Measurements from ENCODE around the gene B4GALT6.

The B4GALT6 gene

DNA sequence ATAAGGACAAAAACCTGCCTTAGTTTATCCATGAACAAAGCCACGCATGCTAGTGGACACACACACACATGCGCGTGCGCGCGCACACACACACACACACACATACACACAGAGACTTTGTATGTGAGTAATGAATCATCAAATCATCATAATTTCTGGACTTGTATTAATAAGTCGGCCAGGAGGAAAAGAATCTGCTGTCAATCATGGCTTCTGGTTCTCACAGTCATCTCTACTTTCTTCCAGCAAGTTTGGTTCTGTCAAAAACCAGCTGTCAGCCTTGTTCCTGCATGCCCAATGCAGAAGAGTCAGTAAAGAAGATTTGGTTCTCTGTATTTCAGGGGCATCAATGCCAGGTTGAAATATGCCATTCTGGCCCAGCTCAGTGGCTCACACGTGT is 93.8 kb downstream of the B4GALT6 start:
- DNase-seq, result no peak

- no peak for DNase-seq
Observed at GRCh38 chr18:31587529-31587928, 96.9 kb downstream of the B4GALT6 start.

DNA sequence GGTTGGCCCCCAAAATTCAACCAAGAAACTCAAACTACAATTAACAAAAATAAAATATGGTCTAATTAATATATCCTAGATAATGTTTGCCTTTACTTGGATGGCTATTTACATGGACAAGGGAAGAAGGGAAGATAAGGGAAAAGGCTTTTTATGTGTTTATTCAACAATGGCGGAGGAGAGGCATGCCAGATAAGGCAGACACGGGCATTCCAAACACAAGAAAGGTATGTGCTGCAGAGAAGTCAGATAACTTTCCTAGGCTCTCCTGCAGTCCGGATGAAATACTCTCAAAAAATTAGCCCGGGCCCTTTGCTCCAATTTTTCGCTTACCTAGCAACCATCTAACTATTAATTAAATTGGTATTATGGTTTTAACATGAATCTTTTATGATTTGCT is 97.8 kb downstream of the B4GALT6 start:
- DNase-seq, result no peak

DNA sequence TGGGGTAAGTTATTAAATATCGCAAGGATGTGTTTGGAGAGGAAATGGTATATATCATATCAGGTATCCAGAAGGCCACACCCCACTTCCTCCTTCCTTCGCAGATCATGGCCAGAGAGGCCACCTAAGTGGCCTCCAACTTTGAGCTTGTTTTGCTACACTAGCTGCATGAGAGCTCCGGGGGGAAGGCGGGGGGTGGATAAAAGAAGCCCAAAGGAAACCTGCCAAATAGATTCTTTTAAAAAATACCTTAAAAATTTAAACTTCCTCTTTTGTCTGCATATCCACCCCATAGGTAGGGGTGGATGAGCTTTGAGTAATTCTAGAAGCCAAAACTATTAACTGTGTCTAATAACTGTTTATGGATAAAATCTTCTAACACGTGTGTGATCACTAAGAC is 98.4 kb downstream of the B4GALT6 start:
- DNase-seq, result no peak

DNA sequence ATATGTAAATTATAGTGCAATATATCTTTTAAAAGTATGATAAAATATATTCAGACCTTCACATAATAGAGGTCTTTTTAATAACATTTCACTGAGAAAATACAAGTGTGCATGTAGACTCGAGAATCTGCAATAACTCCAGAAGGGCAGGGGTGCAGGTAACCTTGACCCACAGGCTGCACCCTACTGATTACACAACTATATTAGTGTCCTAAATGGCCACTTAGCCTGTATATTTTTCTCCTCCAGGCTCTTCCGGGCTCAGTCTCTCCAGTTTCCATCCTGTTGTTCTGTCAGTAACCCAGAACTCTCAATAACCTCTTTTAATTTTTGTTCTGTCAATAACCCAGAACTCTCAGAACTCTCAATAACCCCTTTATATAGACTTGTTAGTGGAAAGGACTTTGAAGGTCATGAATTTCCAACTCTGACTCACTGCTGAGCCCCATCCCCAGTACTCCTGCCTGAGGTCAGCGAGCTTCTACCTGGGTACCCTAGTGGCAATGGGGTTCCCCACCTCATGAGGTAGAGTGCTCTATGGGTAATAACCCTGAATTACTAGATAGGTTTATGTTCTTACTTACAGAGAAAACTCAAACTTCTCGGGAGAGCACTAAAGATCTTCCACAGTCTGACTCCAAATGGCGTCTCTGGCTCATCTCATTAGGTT is 101.1 kb downstream of the B4GALT6 start:
- DNase-seq, result no peak

GRCh38 chr18:31581498-31582197 is 102.7 kb downstream of the B4GALT6 start:
- peak; percentile 84 for DNase-seq

- no peak for DNase-seq
Observed at GRCh38 chr18:31579375-31579774, 105.0 kb downstream of the B4GALT6 start.

- no peak for DNase-seq
Observed at GRCh38 chr18:31578126-31578525, 106.3 kb downstream of the B4GALT6 start.

DNA sequence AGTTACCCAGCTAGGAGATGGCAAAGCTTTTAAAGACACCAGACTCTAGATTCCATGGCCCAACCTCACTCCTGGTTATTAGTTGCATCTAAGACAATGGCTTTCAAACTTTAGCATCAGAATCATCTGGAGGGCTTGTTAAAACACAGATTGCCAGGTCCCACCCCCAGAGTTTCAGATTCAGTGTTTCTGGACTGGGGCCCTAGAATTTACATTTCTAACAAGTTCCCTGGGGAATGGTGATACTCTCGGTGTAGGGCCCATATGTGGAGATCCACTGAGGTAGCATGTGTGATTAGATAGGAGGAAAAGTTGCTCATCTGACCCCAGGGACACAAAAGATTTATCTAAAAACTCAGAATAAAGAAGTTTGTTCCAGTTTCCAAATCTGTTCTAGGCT is 107.2 kb downstream of the B4GALT6 start:
- DNase-seq, result no peak

DNA sequence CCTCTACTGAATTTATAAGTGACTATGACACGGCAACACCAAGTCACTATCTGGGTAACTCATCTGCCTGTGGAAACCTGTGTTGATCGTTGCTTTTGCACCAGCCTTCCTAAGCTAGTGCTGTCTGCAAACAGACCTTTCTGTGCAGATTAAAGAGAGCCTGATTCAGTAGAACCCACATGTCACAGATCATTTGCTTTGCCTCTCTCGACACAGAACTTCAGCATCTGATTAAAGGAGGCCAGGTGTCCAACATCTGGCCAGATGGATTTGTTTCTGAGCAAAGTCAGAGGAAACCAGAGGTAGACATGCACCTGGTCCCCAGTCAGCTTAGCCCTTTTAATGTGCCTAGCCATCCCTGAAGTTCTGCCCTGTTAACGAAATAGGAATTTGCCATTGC is 107.7 kb downstream of the B4GALT6 start:
- no peak for DNase-seq

GRCh38 chr18:31575515-31576257 is 108.7 kb downstream of the B4GALT6 start:
- no peak for DNase-seq

DNA sequence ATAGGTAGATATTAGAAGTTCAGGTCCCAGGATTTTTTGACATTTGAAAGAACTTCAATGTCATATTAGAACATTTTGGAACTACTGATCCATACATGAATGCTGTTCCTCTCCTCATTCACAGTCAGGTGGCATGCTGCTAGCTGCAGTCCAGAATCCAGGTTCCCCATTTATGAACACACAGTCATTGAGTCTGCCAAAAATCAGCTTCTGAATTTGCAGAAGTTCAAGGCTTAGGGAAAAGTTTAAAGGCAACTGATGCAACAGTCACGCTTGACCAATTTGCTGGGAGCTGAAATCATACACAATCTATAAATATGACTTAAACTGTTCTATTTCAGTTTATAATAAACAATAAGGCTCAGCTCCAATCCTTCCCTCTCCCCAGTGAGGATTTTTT is 110.0 kb downstream of the B4GALT6 start:
- no peak for DNase-seq
